NCI-H146 treated with DMSO at 0.1 percent for 48 hours (cell line): ENCODE measurements around the gene RNF115.
"Not testable (repeated sequence)": the region's sequence is repeated elsewhere in the genome, so short reads cannot be mapped to it uniquely, and the experiment has no call there.

Experiments
- DNase-seq: peaks from one replicate; lab custom pipeline; 2025; ENCODE audit not compliant: unreplicated experiment; lab: John Stamatoyannopoulos, UW

The RNF115 gene

GRCh38 chr1:145823565-145824498, at the start of gene RNF115, which contains the start of gene POLR3C:
Gene RNF115 (minus strand): TSS chr1:145824095. CDS start chr1:145823873, 222 bp downstream.
Gene POLR3C (plus strand): TSS chr1:145824200. CDS start chr1:145825777, 1,577 bp downstream.
- DNase-seq, result peak; percentile 88

GRCh38 chr1:145871994-145872924, 48.4 kb upstream of the RNF115 start:
- no peak for DNase-seq

- no peak for DNase-seq
These were observed 44.3 kb upstream of the RNF115 start for GRCh38 chr1:145868232-145868631.

- no peak for DNase-seq
These were observed 39.6 kb upstream of the RNF115 start for GRCh38 chr1:145863282-145864018.

GRCh38 chr1:145859491-145860023, 35.7 kb upstream of the RNF115 start:
- DNase-seq, result peak; percentile 50

- DNase-seq, result peak; percentile 77
These were observed 35.1 kb upstream of the RNF115 start, which contains the start of gene PIAS3 for GRCh38 chr1:145858901-145859490. Gene PIAS3 (minus strand): TSS chr1:145859081. CDS start chr1:145858990, 91 bp downstream.

GRCh38 chr1:145858238-145858900, 34.5 kb upstream of the RNF115 start:
- DNase-seq, result peak; percentile 47

- DNase-seq, result no peak
These were observed 33.3 kb upstream of the RNF115 start for GRCh38 chr1:145857170-145857569.

GRCh38 chr1:145855426-145855948, 31.6 kb upstream of the RNF115 start:
- no peak for DNase-seq

- DNase-seq, result no peak
These were observed 25.7 kb upstream of the RNF115 start for GRCh38 chr1:145849356-145850160.

- DNase-seq, result no peak
These were observed 23.9 kb upstream of the RNF115 start for GRCh38 chr1:145847827-145848226.

GRCh38 chr1:145846201-145846612, 22.3 kb upstream of the RNF115 start:
- no peak for DNase-seq

GRCh38 chr1:145845514-145846161, 21.7 kb upstream of the RNF115 start, which contains the start of gene NUDT17:
Gene NUDT17 (plus strand): TSS chr1:145845630. CDS start chr1:145845641, 11 bp downstream.
- DNase-seq, result peak; percentile 63

GRCh38 chr1:145845144-145845513, 21.2 kb upstream of the RNF115 start:
- peak; percentile 63 for DNase-seq

- no peak for DNase-seq
These were observed 19.1 kb upstream of the RNF115 start for GRCh38 chr1:145843031-145843430.

GRCh38 chr1:145837656-145838055, 13.8 kb upstream of the RNF115 start:
- no peak for DNase-seq

GRCh38 chr1:145830810-145831209, 6.9 kb upstream of the RNF115 start:
- not testable (repeated sequence) for DNase-seq
